Breast epithelium (tissue), 3 donors: ENCODE measurements around the gene DUSP6.

Experiments
- CTCF ChIP-seq, 3 donors: fragments of 450-650 bp; IDR thresholded peaks; one replicate each; pipeline ENCODE4 v1.5.1; 2016 to 2017; ENCODE audit warnings: antibody characterized with exemption in 3 of 3, mild to moderate bottlenecking in 3 of 3, moderate library complexity in 3 of 3
- POLR2AphosphoS5 ChIP-seq, 3 donors: sonication (generic); formaldehyde crosslinking; IDR thresholded peaks; one replicate each; pipeline ENCODE4 v1.6.1; 2017; ENCODE audit warnings: antibody characterized with exemption in 3 of 3

- no peak for TF ChIP-seq CTCF (IDR thresholded peaks at IDR 0.05)
- no peak for TF ChIP-seq POLR2AphosphoS5 (IDR thresholded peaks at IDR 0.05)
Measured at GRCh38 chr12:89379839-89380467, 27.7 kb upstream of the DUSP6 start.
